Activated effector memory CD4-positive, alpha-beta T cell treated with Interleukin-2 at 50 U/mL for 16 hours (primary cell): ENCODE results near the gene DMGDH.

Experiments
- DNase-seq: peaks from one replicate; pipeline ENCODE4 v3.0.0-alpha.2; 2020

Gene DMGDH

DNA sequence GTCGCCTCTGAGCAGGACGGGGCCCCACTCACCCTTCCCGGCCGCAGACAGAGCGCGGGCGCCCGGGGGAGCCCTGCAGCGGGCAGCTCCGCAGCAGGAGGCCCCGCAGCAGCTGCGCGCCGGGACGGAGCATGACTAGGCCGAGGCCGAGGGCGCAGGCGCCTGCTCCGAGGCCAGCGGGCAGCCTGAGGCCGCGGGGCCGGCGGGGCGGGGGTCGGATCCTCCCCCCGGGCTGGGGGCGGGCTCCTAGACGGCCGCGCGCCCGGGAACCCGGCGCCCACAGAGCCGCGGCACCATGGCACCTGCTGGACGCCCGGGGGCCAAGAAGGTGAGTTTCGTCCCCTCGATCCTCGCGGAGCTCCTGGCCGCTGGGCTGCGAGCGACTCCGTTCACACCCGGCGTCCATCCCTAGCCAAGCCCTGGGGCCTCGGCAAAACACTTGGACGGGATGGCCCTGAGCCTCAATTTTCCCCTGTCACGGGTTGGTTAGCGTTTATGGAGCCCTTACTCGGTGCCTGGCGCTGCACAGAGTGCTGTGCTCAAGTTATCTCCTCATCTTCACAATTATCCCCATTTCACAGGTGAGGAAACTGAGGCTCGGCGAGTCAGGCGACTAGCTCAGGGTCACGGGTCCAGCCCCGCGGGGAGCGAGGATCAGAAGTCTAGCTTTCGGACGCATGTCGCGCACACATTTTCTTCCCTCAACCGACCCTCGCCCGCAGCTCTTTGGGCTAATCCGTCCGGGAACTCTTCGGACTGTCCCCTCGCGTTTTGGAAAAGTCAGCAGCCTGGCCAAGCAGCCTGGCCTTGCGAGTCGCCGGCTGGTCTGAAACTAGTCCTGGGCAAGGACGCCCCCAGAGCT is at the start of gene DMGDH, which contains the start of gene BHMT2:
TSS of gene DMGDH (minus strand) at position 187 of the 862 bp plus-strand sequence. CDS start at position 133, 54 bp downstream.
TSS of gene BHMT2 (plus strand) at position 280 of the 862 bp plus-strand sequence. CDS start at position 296, 16 bp downstream.
- no peak for DNase-seq

DNA sequence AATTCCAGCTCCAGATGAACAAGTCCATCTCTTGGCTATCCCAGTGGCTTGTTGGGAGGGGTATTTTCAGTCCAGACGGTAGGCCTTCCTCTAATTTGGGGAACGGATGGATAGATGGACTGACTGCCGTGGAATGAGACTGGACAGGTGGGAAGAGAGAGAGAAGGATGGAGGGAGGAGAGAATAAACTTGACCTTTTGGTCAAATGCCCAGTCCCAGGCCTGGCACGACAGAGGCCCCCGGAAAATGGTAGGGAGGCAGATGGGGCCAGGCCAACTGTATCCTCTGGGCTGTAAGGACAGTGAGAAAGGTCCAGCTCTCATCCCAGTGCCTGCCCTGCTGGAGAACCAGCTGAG is 43.2 kb upstream of the DMGDH start:
- no peak for DNase-seq

DNA sequence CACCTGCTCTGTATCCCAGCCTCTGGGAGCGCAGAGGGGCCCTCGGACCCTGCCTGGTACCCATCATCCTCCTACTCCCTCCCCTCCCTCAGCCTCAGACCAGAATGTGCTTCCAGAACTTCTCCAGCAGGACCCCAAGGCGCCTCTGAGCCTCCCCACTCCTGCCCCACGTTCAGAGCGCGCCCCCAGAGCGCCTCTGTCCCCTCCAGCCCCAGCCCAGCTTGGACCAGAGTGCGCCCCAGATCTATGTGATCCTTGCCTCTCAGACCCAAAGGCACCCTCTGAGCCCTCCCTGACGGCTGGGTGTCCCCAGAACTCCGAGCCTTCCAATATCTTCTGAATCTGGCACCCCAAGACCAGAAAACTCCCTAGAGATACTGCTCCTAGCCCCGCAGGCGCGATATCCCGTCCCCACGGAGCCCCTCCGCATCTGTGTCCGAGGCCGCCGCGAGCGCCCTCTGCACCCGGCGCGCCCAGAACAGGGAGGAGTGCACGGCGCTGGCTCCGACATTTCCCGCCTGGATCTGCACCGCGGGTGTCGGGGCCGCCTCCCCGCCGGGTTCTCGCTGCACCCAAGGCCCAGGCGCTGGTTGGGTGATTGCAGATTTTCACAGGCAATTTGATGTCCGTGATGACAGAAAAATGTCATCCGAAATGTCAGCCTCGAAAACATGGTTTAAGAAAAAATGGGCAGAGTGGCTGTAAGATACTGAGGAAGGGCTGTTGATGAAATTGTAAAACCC is 42.7 kb upstream of the DMGDH start:
- DNase-seq: no peak

DNA sequence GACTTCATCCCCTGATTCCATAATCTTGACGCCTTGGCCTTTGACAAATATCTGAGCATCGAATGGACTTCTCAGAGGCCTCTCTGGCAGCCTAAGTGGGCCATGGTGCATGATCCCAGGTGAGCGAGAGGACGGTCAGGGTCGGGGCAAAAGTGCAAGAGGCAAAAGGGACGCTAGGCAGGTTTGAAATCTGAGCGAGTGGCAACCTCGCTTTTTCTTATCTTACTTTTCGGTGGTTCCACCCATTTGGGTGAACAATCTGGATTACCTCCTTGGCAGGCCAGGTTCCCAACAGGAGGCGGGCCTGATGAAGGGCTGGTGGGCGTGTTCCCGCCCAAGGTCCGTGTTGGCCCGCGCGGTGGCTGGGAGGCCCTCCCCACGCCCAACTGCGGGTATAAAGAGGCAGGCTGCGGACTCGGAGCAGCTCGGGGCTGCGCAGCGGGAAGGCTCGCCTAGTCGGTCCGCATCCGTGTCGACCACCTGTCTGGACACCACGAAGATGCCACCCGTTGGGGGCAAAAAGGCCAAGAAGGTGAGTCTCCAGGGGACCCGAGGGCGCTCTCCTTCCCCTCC is 42.0 kb upstream of the DMGDH start, which contains the start of gene BHMT:
TSS of gene BHMT (plus strand) at position 423 of the 573 bp plus-strand sequence. CDS start at position 500, 77 bp downstream.
- no peak for DNase-seq

DNA sequence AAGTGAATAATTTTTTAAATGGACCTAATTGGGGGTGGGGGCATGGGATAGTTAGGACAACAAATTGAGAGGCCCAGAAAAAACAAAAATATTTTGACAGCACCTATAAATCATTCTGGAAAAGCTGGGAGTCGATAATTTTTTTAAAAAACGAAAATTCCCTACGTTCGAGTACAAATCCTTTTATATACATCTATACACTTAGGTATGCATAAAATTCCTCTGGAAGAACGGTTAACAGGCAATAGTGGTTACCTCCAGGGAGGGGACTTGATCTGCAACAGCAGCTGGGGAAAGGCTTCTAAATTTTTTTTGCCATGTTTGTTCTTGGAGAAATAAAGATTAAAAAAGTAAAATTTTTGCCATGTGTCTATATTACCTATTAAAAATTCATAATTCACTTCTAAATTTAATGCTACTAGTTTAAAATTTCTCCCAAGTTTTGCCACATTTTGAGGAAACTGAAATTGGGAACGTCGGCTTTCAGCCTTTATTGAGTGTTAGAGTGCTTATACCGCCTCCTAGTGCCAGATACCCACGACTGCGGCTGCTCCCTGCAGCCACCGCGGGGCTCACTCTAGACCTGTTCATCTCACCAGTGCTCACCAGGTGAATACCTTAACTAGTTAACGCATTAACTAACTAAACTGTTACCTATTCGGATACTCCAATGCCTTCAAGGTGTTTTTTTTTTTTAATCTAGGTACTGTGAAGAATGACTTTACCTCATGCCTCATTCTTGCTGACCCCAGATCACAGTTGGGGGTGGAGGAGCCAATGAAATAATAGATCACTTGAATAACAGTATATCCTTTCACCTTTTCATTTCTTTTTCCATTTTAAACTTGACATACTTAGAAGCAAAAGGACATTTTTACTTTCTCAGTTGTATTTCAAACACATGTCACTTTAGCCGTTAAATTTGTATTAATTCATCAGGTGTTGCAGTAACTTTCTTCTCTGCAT is 40.3 kb upstream of the DMGDH start:
- DNase-seq: no peak

DNA sequence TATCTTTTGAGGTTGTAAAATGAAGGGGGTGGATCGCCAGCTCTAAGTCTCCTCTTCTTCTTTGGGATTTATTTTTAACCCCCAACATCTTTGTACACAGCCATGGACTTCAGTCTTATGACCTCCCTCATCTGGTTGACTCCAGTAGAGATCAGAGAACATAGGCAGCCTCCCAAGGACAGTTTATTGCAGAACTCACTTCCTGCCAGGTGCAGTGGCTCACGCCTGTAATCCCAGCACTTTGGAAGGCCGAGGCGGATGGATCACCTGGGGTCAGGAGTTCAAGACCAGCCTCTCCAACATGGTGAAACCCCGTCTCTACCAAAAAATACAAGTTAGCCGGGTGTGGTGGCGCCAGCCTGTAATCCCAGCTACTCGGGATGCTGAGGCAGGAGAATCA is 39.3 kb upstream of the DMGDH start:
- DNase-seq: no peak

DNA sequence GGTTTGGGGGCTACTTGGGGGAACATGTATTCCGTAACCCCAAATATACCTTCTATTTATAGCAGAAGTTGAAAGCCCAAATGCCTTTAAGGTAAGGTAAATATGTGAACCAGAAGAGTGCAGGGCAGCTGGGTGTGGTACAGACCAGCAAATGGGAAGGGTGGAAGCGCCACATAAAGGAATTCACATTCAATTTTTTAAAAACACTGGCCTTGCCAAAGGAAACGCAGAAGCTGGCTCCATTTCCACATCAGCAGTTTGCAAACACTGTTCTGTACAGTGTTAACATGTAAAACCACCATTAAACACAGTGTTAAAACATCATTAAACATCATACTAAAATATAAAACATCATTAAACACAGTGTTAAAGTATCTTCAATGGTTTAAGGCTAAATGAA is 38.6 kb upstream of the DMGDH start:
- no peak for DNase-seq

DNA sequence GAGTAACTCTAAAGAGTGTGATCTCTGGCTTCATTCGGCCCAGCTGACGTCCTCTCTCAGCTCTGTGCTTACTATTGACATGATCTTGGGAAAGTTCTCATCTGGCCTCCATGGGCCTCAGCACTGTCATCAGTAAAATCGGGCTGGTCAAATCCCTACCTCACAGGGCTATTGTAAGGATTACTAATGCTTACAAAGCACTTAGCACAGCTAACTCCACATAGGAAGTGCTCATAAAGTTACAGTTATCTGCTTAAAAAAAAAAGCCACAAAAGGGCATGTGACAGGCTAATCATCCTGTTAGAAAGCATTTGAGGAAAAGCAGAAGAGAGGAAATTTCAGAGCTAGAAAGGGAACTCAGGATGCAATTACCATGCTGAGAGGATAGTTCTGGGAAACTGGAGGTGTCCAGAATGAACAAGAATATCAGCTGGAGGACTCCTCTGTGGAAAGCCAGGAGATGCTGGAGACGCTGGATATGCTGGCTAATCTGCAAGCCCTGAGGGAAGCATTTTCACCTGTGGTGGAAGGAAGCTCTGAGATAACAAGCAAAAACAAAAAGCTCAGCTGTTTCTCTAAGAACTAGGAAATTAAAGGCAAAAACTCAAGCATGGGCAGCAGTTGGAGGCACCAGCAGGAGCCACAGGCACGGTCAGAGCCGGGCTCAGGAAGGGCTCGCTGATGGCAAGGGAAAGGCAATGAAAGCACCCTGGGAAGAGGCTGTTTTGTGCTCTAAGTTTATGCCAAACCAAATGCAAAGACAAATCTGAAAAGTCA is 37.7 kb upstream of the DMGDH start:
- no peak for DNase-seq

DNA sequence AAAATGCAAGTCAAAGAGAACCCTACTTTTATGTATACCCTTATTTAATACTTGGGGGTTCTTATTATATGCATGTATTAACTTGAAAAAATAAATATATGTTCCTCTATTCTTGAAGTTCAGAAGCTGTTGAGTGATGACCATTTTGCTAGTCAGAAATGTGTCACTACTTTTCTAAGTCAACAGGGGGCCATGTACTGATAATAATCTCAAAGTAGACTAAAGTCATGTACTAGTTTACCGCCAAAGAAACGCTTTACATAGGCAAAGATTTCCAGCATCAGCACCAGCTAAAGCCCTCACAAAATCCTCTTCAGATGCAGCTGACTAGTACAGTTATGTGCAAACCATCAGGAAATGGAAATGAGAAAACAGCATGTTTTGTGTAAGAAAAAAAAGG is 36.4 kb upstream of the DMGDH start:
- DNase-seq: no peak

DNA sequence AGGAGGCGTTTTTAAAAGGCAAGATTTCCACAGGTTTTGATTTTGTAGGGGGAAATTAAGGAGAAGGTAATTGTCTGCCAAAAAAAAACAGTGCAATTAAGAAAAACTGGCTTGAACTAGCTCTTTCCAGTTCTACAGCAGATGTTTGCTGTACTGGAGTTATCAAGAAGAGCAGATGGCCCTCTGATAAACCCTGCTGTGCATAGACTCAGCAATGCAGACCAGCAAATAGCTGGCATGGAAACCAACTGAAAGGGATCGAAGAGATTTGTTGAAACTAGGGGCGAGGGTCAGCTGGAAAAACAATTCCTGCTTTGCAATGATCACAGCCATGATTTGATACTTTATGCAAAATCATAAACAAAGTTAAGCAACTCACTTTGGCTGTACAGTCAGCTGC is 24.3 kb upstream of the DMGDH start:
- DNase-seq: no peak

DNA sequence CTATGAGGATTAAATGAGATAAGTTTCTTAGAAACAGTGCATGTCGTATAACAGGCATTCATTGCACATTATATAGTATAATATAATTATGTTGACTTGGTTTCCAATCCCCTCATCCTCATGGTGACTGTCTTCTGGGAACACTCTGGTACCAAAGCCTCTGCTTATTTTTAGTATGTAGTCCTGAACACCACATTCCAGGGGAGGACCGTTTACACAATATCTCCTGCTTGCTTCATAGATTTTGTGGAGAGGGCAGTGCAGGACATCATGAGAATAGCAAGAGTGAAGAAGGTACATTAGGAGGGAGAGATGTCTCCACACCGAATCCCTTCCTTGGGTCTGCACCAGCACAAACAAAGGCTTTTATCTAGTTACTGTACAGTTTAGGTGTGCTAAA is 21.6 kb upstream of the DMGDH start:
- no peak for DNase-seq

DNA sequence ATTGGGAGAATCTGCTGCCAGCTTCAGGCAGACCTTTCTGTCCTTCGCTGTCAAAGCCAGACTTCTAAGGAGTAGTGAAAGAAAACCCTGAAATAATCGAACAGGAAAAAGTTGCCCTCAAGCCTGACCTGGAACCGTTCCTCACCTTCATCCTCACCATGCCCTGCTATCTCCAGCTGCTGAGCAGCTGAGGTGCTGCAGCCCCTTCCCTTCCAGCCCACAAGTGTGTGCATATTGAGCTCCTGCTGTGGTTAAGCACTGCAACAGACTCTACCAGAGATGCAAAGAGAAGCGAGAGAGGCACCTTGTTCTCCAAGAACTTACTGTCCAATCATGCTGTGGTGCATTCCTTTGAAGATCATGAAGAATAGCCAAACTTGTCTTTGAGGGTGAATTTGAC is 19.0 kb upstream of the DMGDH start:
- no peak for DNase-seq

DNA sequence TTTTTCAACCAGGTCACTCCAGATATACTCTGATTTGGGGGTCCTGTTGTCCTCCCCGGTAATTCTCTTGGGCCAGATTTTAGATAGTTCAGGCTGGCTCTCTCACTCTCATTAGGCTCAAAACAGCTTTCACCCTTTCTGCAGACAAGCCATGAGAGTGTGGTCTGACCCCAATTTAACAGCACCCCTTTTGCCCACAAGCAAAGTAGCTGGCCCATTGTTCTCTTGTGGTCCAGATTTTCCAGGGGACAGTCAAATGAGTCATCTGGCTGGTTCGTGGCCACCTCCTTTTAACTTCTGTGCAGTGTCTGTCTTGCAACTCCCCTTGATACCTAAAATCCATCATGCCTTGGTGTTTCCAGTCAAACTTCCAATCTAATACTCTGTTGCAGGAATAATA is 16.6 kb upstream of the DMGDH start:
- no peak for DNase-seq

DNA sequence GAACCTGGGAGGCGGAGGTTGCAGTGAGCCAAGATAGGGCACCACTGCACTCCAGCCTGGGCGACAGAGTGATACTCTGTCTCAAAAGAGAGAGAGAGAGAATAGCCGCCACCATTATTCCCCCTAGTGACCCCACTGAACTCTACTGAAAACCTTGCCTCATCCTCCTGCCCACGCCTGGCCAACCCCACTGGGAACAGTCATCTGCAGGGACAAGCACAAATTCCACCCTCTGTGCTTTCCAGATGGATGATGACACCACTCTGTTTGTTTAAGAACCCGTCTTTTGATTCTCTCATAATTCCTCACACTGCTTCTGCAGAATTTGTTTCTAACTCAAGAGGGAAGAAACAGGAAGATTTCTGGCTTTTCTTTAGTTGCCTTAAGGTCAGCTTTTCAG is 12.3 kb upstream of the DMGDH start:
- no peak for DNase-seq

DNA sequence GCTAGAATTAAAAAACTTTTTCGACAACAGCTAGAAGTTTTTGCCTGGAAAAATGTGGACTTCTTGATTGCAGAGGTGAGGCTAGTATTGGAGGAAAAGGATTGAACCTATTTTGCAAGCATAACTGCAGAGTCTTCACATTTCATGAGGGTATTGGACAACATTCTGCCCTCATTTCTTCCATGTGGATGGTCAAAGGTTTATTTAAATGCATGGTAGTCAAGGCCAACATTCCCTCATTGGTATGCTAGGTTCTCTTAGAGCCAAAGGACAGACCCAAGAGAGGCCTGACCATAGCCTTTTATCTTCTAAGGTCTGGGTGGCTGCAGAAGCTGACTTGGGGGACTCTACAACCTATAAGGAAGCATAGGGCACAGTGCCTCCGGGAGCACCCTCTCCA is 11.3 kb upstream of the DMGDH start:
- no peak for DNase-seq

DNA sequence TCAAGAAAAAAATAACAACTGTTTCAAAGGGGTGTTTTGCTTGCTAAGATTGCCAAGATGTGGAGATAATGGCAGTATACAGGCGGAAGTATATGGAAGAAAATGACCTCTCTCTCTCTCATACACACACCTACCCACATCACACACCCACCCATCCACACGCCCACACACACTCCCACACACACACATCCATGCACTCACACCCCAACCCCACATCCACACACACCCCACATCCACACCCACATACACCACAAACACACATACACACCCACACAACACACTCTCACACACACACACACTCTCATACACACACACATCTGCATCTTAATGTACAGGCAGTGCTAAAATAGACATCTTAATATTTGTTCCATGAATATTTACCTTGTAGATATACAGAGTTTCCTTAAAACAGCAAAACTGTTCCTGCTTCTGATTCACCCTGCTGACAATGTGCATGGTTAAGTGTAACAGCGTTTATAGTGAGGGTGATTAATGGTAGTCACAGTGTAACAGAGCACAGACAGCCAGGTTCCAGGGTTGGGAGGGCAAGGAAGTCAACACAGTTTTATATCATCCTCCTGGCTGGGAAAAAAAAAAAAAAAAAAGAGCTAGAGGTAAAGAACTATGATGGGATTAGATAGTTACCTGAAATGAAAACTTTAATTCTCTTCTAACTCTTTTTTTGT is 8.3 kb upstream of the DMGDH start:
- DNase-seq: no peak

DNA sequence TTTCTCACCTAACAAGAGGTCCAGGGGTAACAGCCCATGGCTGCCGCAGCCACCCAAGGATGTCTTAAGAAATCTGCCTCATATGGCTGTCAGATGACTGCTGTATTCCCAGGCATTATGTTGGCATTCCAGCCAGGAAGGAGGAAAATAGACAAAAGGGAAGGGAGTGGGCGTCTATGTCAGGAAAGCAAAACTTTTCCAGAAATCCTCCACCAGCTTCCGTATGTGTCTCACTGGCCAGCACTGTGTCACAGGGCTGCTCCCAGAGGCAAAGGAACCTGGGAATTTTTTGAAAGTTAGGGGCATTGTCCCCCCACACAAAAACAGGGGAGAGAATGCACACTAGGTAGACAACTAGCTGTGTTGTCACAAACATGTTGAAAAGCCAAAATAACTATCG is 7.3 kb upstream of the DMGDH start:
- no peak for DNase-seq

DNA sequence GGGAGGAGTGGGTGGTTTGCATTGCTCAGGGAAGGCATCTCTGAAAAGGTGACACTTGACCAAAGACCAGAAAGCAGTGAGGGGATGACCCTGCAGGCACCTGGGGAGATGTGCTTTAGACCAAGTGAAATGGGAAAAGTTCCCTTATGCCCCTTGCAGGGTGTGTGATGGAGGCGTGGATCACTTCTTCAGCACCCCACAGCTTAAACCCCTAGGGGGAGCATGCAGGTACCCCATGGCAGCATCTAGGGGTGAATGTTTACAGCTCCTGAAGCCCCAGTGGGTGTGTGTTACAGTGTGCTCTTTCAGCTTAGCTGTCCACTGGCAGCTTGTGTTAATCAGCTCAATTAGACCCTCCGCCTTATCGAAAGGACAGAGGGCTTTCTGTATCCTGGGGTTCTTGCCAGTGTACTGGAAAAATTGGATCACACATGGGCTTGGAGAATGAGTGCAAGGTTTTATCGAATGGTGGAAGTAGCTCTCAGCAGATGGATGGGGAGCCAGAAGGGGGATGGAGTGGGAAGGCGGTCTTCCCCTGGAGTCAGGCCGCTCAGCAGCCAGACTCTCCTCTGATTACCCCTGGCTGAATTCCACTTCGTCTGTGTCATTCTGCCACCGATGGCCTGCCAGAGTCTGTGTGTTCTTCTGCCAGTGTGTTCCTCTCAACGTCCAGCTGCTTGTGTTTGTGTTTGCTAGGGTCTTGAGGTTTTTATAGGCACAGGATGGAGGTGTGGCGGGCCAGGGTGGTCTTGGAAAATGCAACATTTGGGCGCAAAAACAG is 6.4 kb upstream of the DMGDH start:
- DNase-seq: no peak

DNA sequence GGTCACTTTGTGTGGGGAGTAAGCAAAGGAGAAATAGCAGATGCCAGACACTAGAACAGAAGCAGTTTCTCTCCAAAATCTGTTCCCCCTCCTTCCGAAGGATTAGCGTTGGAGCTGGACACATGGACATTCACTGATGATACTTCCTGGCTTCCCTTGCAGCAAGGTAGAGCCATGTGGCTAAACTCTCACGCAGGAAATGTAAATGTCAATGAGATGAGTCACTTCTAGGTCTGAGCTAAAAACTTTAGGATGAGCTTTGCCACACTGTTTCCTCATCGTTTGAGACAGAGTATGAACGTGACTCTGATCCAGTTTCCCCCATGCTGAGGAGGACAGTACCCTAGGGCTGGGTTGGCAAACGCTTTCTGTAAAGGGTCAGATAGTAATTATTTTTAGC is 5.2 kb upstream of the DMGDH start:
- no peak for DNase-seq

DNA sequence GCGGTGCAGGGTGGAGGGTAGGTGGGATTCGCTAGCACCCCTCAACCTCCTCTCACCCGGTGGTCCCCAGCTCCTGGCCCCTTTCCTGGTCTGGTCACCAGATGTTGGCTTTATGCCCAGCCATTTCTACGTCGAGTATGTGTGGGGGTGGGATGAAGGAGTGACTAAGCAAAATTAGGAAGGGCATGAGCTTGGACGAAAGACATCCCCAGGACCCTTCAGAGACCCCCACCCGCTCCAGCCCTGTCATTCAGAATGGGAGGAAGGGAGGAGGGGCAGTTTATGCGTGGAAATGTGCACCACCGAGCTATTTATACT is 835 bp upstream of the DMGDH start:
- DNase-seq: no peak

DNA sequence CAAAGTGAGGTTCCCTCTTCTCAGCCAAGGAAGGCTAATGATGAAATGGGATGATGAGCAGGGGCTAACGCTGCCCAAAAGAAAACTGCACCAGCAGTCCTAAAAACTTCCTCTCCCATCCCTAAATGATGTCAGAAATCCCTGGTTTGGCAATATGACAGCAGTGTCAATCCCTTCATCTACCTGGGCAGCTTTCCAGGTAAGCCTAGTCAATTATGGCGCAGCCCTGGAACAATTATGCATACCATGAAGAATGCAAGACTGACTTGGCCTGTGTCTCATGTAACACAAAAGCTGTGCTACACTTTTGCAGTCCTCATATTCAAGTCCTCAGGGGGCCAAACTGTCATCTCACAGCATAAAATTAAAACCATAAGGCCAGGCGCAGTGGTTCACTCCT is 7.0 kb downstream of the DMGDH start:
- DNase-seq: no peak
